ENCODE data around the gene WNT3A.

DNA sequence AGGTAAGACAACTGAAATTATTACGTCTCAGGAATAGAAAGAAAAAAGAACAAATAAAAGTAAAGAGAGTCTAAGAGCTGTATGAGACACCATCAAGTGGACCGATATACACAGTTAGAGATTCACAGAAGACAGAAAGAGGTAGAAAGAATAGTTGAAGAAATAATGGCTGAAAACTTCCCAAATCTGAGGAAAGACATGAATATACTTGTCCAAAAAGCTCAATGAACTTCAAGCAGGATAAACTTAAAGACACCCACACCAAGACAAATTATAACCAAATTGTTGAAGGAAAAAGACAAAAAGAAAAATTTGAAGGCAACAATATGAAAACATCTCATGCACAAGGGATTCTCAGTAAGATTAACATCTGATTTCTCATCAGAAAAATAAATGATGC is 19.6 kb upstream of the WNT3A start:
- no peak for TF ChIP-seq EP300 (IDR thresholded peaks at IDR 0.05)
- TF ChIP-seq, protein P1, sequence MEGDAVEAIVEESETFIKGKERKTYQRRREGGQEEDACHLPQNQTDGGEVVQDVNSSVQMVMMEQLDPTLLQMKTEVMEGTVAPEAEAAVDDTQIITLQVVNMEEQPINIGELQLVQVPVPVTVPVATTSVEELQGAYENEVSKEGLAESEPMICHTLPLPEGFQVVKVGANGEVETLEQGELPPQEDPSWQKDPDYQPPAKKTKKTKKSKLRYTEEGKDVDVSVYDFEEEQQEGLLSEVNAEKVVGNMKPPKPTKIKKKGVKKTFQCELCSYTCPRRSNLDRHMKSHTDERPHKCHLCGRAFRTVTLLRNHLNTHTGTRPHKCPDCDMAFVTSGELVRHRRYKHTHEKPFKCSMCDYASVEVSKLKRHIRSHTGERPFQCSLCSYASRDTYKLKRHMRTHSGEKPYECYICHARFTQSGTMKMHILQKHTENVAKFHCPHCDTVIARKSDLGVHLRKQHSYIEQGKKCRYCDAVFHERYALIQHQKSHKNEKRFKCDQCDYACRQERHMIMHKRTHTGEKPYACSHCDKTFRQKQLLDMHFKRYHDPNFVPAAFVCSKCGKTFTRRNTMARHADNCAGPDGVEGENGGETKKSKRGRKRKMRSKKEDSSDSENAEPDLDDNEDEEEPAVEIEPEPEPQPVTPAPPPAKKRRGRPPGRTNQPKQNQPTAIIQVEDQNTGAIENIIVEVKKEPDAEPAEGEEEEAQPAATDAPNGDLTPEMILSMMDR (IDR thresholded peaks at IDR 0.05), result no peak
